Colonic mucosa (tissue), 4 donors: ENCODE results near the gene KCNA1. TPM values are rescaled to one million over a fixed set of nuclear protein-coding genes. Genes with fewer than 3 reads are reported as not detected.

Experiments used
- DNase-seq: peaks from one replicate; pipeline ENCODE4 v3.0.0-alpha.2; 2020
- H3K27ac ChIP-seq: fragments of 200-600 bp; one replicate; pipeline ENCODE4 v1.8.0; 2021
- H3K27me3 ChIP-seq: fragments of 200-600 bp; one replicate; pipeline ENCODE4 v1.8.0; 2021
- H3K36me3 ChIP-seq: fragments of 200-600 bp; one replicate; pipeline ENCODE4 v1.8.0; 2021
- H3K4me1 ChIP-seq: fragments of 200-600 bp; one replicate; pipeline ENCODE4 v1.8.0; 2021; ENCODE audit warnings: mild to moderate bottlenecking
- H3K4me3 ChIP-seq: fragments of 200-600 bp; one replicate; pipeline ENCODE4 v1.8.0; 2021
- H3K9ac ChIP-seq, 2 donors: one replicate each; pipeline ENCODE4 v1.7.0; 2013; ENCODE audit warnings: control low read depth in 2 of 2, low read depth in 2 of 2, low read length in 2 of 2
- H3K9me3 ChIP-seq: fragments of 200-600 bp; one replicate; pipeline ENCODE4 v1.8.0; 2021
- CTCF ChIP-seq: fragments of 200-600 bp; IDR thresholded peaks from one replicate; pipeline ENCODE4 v1.8.0; 2022; ENCODE audit warnings: antibody characterized with exemption, mild to moderate bottlenecking
- intact Hi-C: fragments of 100-400 bp; cut with DNase I; formaldehyde crosslinking; loops from one replicate; pipeline ENCODE4 v1.14.1; 2022
- total RNA-seq, 2 donors: library from RNA; stranded (reverse); fragmentation: NEBNext Ultra II Directional in 1 of 2; extraction: Animal tissue kit (Norgen Biotek cat#: 25700) in 1 of 2; gene quantifications; one replicate each; pipeline ENCODE4 v1.2.1, GENCODE V29; 2021
- donor health status: healthy.
- donor health status: DM: no; HTN: no; CAD: no.
- donor health status: DM: no; HTN: no; CAD: no.

KCNA1 gene
- total RNA-seq, 2 donors from 2014 or later: 0.61 TPM; not detected in 1

GRCh38 chr12:4960030-4960429 is 50.3 kb downstream of the KCNA1 start:
- H3K4me3 ChIP-seq: no peak overlapping the region
- H3K36me3 ChIP-seq: no peaks in the 10 kb centered on the region
- DNase-seq: no peak
- H3K9ac ChIP-seq: no peak overlapping the region
- TF ChIP-seq CTCF: no peak
- H3K27me3 ChIP-seq: no peaks in the 10 kb centered on the region
- H3K4me1 ChIP-seq: no peaks in the 10 kb centered on the region
- no peaks in the 10 kb centered on the region for H3K9me3 ChIP-seq
- intact Hi-C loops: no loop called here
- H3K27ac ChIP-seq: no peak overlapping the region

- Histone ChIP-seq H3K4me3 (no peak overlapping the region), H3K36me3 (no peaks in the 10 kb centered on the region), H3K9ac (no peak overlapping the region), H3K27me3 (no peaks in the 10 kb centered on the region), H3K27ac (no peak overlapping the region), H3K4me1 (no peaks in the 10 kb centered on the region), H3K9me3 (no peaks in the 10 kb centered on the region)
- no peak for DNase-seq
- no peak for TF ChIP-seq CTCF
- intact Hi-C loops: no loop called here
Measured at GRCh38 chr12:4960547-4960946, 50.8 kb downstream of the KCNA1 start.

GRCh38 chr12:4961311-4961710 is 51.6 kb downstream of the KCNA1 start:
- DNase-seq: no peak
- Histone ChIP-seq H3K4me1 (no peaks in the 10 kb centered on the region), H3K27me3 (no peaks in the 10 kb centered on the region), H3K9ac (no peak overlapping the region), H3K36me3 (no peaks in the 10 kb centered on the region), H3K9me3 (no peaks in the 10 kb centered on the region), H3K27ac (no peak overlapping the region), H3K4me3 (no peak overlapping the region)
- TF ChIP-seq CTCF: no peak
- intact Hi-C loops: no loop called here

GRCh38 chr12:4962539-4963486 is 53.1 kb downstream of the KCNA1 start:
- Histone ChIP-seq H3K9ac (no peak overlapping the region), H3K27me3 (no peaks in the 10 kb centered on the region), H3K4me1 (no peaks in the 10 kb centered on the region), H3K36me3 (no peaks in the 10 kb centered on the region), H3K4me3 (no peak overlapping the region), H3K9me3 (no peaks in the 10 kb centered on the region), H3K27ac (no peak overlapping the region)
- intact Hi-C loops: no loop called here
- no peak for TF ChIP-seq CTCF
- no peak for DNase-seq

Other genes with a start within 250 kb of the KCNA1 start
- gene GALNT8, start 189.5 kb upstream of the KCNA1 start, total RNA-seq: 10 to 100 TPM; 21.6 to 31.6 TPM
- gene KCNA5, start 134.0 kb downstream of the KCNA1 start, total RNA-seq: under 1 TPM in 1 of 2 donors, not detected in 1; 0.11 TPM